Raji (cell line): ENCODE measurements around the gene REV1.

Source experiments
- POLR2A ChIP-seq: IDR thresholded peaks from 2 replicates; pipeline ENCODE4 v1.6.1; 2011; ENCODE audit warnings: low read depth, low read length, control low read depth; ENCODE audit not compliant: insufficient read depth

REV1 gene

GRCh38 chr2:99403524-99403923 lies 86.3 kb downstream of the REV1 start:
- no peak for TF ChIP-seq POLR2A

- no peak for TF ChIP-seq POLR2A
These were observed 86.7 kb downstream of the REV1 start for GRCh38 chr2:99403084-99403483.

GRCh38 chr2:99401841-99402240 lies 88.0 kb downstream of the REV1 start:
- no peak for TF ChIP-seq POLR2A

GRCh38 chr2:99399795-99400194 lies 90.0 kb downstream of the REV1 start:
- TF ChIP-seq POLR2A, result no peak

GRCh38 chr2:99399063-99399462 lies 90.8 kb downstream of the REV1 start:
- TF ChIP-seq POLR2A, result no peak

GRCh38 chr2:99398303-99398702 lies 91.5 kb downstream of the REV1 start:
- TF ChIP-seq POLR2A, result no peak

GRCh38 chr2:99397266-99397920 lies 92.4 kb downstream of the REV1 start:
- no peak for TF ChIP-seq POLR2A

- TF ChIP-seq POLR2A, result no peak
These were observed 94.2 kb downstream of the REV1 start for GRCh38 chr2:99395589-99396130.

GRCh38 chr2:99389946-99390345 lies 99.9 kb downstream of the REV1 start:
- no peak for TF ChIP-seq POLR2A

- no peak for TF ChIP-seq POLR2A
These were observed 100.4 kb downstream of the REV1 start for GRCh38 chr2:99389371-99389770.

GRCh38 chr2:99388892-99389291 lies 100.9 kb downstream of the REV1 start:
- no peak for TF ChIP-seq POLR2A

GRCh38 chr2:99386011-99386410 lies 103.8 kb downstream of the REV1 start:
- TF ChIP-seq POLR2A, result no peak

GRCh38 chr2:99382143-99382542 lies 107.7 kb downstream of the REV1 start:
- no peak for TF ChIP-seq POLR2A

GRCh38 chr2:99380376-99381010 lies 109.3 kb downstream of the REV1 start:
- no peak for TF ChIP-seq POLR2A

- no peak for TF ChIP-seq POLR2A
These were observed 111.9 kb downstream of the REV1 start for GRCh38 chr2:99377879-99378278.

GRCh38 chr2:99376254-99376864 lies 113.5 kb downstream of the REV1 start:
- TF ChIP-seq POLR2A, result no peak
